ENCODE measurements around the gene ARAP2. TPM values are rescaled to one million over a fixed set of nuclear protein-coding genes. Genes with fewer than 3 reads are reported as not detected.

Gene ARAP2
- total and polyA plus RNA-seq, 2 experiments from 2014 or later: 0.92 to 4.8 TPM

DNA sequence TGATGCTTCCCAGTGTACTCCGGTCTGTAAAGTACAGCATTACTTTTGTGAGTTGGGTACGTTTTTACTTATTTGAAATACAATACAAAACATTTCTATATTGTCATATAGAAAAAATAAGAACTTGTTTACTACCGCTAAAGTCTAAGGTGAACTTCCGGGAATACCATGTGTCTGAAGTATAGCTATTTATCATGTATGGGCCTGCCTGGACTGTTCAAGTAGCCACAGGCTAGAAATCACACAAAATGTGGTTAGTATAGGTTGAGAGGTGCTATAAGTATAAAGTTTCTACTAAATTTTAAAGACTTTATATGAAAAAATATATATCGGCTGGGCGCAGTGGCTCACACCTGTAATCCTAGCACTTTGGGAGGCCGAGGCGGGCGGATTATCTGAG, 152.3 kb downstream of the ARAP2 start (continued):
- TF ChIP-seq, protein P1, sequence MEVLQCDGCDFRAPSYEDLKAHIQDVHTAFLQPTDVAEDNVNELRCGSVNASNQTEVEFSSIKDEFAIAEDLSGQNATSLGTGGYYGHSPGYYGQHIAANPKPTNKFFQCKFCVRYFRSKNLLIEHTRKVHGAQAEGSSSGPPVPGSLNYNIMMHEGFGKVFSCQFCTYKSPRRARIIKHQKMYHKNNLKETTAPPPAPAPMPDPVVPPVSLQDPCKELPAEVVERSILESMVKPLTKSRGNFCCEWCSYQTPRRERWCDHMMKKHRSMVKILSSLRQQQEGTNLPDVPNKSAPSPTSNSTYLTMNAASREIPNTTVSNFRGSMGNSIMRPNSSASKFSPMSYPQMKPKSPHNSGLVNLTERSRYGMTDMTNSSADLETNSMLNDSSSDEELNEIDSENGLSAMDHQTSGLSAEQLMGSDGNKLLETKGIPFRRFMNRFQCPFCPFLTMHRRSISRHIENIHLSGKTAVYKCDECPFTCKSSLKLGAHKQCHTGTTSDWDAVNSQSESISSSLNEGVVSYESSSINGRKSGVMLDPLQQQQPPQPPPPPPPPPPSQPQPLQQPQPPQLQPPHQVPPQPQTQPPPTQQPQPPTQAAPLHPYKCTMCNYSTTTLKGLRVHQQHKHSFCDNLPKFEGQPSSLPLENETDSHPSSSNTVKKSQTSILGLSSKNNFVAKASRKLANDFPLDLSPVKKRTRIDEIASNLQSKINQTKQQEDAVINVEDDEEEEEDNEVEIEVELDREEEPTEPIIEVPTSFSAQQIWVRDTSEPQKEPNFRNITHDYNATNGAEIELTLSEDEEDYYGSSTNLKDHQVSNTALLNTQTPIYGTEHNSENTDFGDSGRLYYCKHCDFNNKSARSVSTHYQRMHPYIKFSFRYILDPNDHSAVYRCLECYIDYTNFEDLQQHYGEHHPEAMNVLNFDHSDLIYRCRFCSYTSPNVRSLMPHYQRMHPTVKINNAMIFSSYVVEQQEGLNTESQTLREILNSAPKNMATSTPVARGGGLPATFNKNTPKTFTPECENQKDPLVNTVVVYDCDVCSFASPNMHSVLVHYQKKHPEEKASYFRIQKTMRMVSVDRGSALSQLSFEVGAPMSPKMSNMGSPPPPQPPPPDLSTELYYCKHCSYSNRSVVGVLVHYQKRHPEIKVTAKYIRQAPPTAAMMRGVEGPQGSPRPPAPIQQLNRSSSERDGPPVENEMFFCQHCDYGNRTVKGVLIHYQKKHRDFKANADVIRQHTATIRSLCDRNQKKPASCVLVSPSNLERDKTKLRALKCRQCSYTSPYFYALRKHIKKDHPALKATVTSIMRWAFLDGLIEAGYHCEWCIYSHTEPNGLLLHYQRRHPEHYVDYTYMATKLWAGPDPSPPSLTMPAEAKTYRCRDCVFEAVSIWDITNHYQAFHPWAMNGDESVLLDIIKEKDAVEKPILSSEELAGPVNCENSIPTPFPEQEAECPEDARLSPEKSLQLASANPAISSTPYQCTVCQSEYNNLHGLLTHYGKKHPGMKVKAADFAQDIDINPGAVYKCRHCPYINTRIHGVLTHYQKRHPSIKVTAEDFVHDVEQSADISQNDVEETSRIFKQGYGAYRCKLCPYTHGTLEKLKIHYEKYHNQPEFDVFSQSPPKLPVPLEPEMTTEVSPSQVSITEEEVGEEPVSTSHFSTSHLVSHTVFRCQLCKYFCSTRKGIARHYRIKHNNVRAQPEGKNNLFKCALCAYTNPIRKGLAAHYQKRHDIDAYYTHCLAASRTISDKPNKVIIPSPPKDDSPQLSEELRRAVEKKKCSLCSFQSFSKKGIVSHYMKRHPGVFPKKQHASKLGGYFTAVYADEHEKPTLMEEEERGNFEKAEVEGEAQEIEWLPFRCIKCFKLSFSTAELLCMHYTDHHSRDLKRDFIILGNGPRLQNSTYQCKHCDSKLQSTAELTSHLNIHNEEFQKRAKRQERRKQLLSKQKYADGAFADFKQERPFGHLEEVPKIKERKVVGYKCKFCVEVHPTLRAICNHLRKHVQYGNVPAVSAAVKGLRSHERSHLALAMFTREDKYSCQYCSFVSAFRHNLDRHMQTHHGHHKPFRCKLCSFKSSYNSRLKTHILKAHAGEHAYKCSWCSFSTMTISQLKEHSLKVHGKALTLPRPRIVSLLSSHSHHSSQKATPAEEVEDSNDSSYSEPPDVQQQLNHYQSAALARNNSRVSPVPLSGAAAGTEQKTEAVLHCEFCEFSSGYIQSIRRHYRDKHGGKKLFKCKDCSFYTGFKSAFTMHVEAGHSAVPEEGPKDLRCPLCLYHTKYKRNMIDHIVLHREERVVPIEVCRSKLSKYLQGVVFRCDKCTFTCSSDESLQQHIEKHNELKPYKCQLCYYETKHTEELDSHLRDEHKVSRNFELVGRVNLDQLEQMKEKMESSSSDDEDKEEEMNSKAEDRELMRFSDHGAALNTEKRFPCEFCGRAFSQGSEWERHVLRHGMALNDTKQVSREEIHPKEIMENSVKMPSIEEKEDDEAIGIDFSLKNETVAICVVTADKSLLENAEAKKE (CRISPR knock-in tag; IDR thresholded peaks at IDR 0.05): no peak
- TF ChIP-seq ZNF114 (CRISPR knock-in tag; IDR thresholded peaks at IDR 0.05) (no peak), CREB1 (CRISPR knock-in tag; IDR thresholded peaks at IDR 0.05; ENCODE audit: low read depth) (no peak), EZH2 (IDR thresholded peaks at IDR 0.05; ENCODE audit: low read depth, unreplicated experiment) (no peak)

DNA sequence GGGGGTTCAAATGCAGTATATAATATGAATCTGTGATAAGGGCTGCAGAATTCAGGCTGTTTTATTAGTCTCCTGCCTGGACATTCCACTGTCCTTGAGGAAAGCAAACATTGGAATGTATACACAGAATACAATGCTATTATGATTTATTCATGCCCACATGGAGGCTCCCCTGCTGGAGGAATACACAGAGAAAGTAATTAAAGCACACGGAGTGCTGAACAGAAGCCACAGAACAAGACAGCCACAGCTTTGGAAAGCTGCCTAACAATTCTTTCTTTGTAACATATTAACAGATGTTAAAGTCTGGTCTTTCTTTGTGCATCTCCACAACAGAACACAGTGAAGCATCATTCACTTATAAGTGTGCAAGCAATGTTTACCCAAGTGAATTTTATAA, 155.8 kb downstream of the ARAP2 start:
- Mint-ChIP-seq H3K4me1 (no peaks in the 10 kb centered on the region; the same call in 2 of the 3 replicates), H3K9me3 (no peaks in the 10 kb centered on the region), H3K4me3 (no peak overlapping the region), H3K27me3 (ENCODE audit: insufficient read depth, low read depth, poor library complexity) (no peaks in the 10 kb centered on the region), H3K36me3 (ENCODE audit: low read depth) (no peaks in the 10 kb centered on the region), H3K27ac (no peak overlapping the region)
- H3F3A ChIP-seq (replicated peaks; ENCODE audit: low read depth): no peaks in the 10 kb centered on the region
- no peak overlapping the region for H3K4me3 ChIP-seq
- H2AFZ ChIP-seq: no peak overlapping the region
- no peaks in the 10 kb centered on the region for H4K20me1 ChIP-seq (replicated peaks; ENCODE audit: insufficient read depth)
- no peaks in the 10 kb centered on the region for H3K9me2 ChIP-seq (ENCODE audit: insufficient read depth)
- DNase-seq (ENCODE audit: low spot score) (no peak), ATAC-seq (no peak)
- no peaks in the 10 kb centered on the region for H3K36me3 ChIP-seq (ENCODE audit: insufficient read depth)
- H3K4me2 ChIP-seq: no peak overlapping the region
- H3K4me1 ChIP-seq (ENCODE audit: insufficient read depth): no peaks in the 10 kb centered on the region
- H3K27ac ChIP-seq (ENCODE audit: low read depth): no peak overlapping the region
- H3K27me3 ChIP-seq (ENCODE audit: insufficient read depth): no peaks in the 10 kb centered on the region
- H3K79me2 ChIP-seq (replicated peaks; ENCODE audit: insufficient read depth): no peaks in the 10 kb centered on the region
- TF ChIP-seq, protein P2, sequence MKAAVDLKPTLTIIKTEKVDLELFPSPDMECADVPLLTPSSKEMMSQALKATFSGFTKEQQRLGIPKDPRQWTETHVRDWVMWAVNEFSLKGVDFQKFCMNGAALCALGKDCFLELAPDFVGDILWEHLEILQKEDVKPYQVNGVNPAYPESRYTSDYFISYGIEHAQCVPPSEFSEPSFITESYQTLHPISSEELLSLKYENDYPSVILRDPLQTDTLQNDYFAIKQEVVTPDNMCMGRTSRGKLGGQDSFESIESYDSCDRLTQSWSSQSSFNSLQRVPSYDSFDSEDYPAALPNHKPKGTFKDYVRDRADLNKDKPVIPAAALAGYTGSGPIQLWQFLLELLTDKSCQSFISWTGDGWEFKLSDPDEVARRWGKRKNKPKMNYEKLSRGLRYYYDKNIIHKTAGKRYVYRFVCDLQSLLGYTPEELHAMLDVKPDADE (IDR thresholded peaks at IDR 0.05): no peak
- TF ChIP-seq, protein P3, sequence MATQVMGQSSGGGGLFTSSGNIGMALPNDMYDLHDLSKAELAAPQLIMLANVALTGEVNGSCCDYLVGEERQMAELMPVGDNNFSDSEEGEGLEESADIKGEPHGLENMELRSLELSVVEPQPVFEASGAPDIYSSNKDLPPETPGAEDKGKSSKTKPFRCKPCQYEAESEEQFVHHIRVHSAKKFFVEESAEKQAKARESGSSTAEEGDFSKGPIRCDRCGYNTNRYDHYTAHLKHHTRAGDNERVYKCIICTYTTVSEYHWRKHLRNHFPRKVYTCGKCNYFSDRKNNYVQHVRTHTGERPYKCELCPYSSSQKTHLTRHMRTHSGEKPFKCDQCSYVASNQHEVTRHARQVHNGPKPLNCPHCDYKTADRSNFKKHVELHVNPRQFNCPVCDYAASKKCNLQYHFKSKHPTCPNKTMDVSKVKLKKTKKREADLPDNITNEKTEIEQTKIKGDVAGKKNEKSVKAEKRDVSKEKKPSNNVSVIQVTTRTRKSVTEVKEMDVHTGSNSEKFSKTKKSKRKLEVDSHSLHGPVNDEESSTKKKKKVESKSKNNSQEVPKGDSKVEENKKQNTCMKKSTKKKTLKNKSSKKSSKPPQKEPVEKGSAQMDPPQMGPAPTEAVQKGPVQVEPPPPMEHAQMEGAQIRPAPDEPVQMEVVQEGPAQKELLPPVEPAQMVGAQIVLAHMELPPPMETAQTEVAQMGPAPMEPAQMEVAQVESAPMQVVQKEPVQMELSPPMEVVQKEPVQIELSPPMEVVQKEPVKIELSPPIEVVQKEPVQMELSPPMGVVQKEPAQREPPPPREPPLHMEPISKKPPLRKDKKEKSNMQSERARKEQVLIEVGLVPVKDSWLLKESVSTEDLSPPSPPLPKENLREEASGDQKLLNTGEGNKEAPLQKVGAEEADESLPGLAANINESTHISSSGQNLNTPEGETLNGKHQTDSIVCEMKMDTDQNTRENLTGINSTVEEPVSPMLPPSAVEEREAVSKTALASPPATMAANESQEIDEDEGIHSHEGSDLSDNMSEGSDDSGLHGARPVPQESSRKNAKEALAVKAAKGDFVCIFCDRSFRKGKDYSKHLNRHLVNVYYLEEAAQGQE (IDR thresholded peaks at IDR 0.05; ENCODE audit: unreplicated experiment): no peak
- TF ChIP-seq CREB1 (CRISPR knock-in tag; IDR thresholded peaks at IDR 0.05; ENCODE audit: low read depth): no peak
- TF ChIP-seq NANOG (IDR thresholded peaks at IDR 0.05; ENCODE audit: borderline replicate concordance): no peak
- TF ChIP-seq EZH2phosphoT487 (IDR thresholded peaks at IDR 0.05; ENCODE audit: unreplicated experiment): no peak
- no peak for TF ChIP-seq STAT1 (IDR thresholded peaks at IDR 0.05; ENCODE audit: unreplicated experiment)
- TF ChIP-seq JUNB (IDR thresholded peaks at IDR 0.05; ENCODE audit: unreplicated experiment): no peak
- TF ChIP-seq, protein P4, sequence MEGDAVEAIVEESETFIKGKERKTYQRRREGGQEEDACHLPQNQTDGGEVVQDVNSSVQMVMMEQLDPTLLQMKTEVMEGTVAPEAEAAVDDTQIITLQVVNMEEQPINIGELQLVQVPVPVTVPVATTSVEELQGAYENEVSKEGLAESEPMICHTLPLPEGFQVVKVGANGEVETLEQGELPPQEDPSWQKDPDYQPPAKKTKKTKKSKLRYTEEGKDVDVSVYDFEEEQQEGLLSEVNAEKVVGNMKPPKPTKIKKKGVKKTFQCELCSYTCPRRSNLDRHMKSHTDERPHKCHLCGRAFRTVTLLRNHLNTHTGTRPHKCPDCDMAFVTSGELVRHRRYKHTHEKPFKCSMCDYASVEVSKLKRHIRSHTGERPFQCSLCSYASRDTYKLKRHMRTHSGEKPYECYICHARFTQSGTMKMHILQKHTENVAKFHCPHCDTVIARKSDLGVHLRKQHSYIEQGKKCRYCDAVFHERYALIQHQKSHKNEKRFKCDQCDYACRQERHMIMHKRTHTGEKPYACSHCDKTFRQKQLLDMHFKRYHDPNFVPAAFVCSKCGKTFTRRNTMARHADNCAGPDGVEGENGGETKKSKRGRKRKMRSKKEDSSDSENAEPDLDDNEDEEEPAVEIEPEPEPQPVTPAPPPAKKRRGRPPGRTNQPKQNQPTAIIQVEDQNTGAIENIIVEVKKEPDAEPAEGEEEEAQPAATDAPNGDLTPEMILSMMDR (conservative IDR thresholded peaks at IDR 0.05; ENCODE audit: low read depth in 2 of 2): no peak
- TF ChIP-seq EZH2 (IDR thresholded peaks at IDR 0.05; ENCODE audit: low read depth, unreplicated experiment): no peak
- no peak for TF ChIP-seq ZNF114 (CRISPR knock-in tag; IDR thresholded peaks at IDR 0.05)

All from GM23338 (cell line).